ENCODE data around the gene PMCH.

GRCh38 chr12:102182635-102183034 is 15.0 kb downstream of the PMCH start:
- no peak for TF ChIP-seq CTCF (IDR thresholded peaks at IDR 0.05; ENCODE audit: control extremely low read depth in 1 of 3, insufficient read depth in 1 of 3, low read depth in 1 of 3, low read length in 3 of 3)
- TF ChIP-seq EZH2 (IDR thresholded peaks at IDR 0.05; ENCODE audit: low read depth, low read length, severe bottlenecking): no peak
- TF ChIP-seq TAF7 (optimal IDR thresholded peaks at IDR 0.05; ENCODE audit: borderline replicate concordance, low read depth, low read length): no peak
- TF ChIP-seq E2F6 (IDR thresholded peaks at IDR 0.05): no peak
- TF ChIP-seq RAD21 (IDR thresholded peaks at IDR 0.05 in 1 of 2, conservative IDR thresholded peaks at IDR 0.05 in 1 of 2; ENCODE audit: low read depth in 2 of 2, low read length in 2 of 2): no peak
- TF ChIP-seq KDM1A (IDR thresholded peaks at IDR 0.05; ENCODE audit: borderline replicate concordance, low read length): no peak
- TF ChIP-seq SP2 (IDR thresholded peaks at IDR 0.05; ENCODE audit: low read length): no peak
- TF ChIP-seq TCF12 (IDR thresholded peaks at IDR 0.05; ENCODE audit: low read depth, low read length): no peak
- TF ChIP-seq TBP (IDR thresholded peaks at IDR 0.05; ENCODE audit: low read depth, low read length): no peak
- TF ChIP-seq SIN3A (conservative IDR thresholded peaks at IDR 0.05 in 1 of 2, IDR thresholded peaks at IDR 0.05 in 1 of 2; ENCODE audit: low read depth in 1 of 2, low read length in 2 of 2): no peak
- TF ChIP-seq MAX (IDR thresholded peaks at IDR 0.05): no peak
- no peak for TF ChIP-seq EGR1 (IDR thresholded peaks at IDR 0.05; ENCODE audit: borderline replicate concordance, low read depth, low read length)
- TF ChIP-seq PHF8 (conservative IDR thresholded peaks at IDR 0.05; ENCODE audit: low read depth, low read length): no peak
